HEK293T (cell line): Measurements from ENCODE around the gene RTN1.
A peak's percentile ranks its signal among the peaks of the same experiment; 100 is the strongest.

Experiments used
- CTCF ChIA-PET: fragments of 350-600 bp; formaldehyde crosslinking; extraction: SDS; loops from one replicate; lab custom pipeline; 2021; ENCODE audit warnings: antibody characterized with exemption, inconsistent platforms; lab: Yijun Ruan, JAX
- POLR2A ChIA-PET: fragments of 350-600 bp; formaldehyde crosslinking; extraction: SDS; loops from one replicate; lab custom pipeline; 2020; ENCODE audit warnings: antibody characterized with exemption, inconsistent platforms; lab: Yijun Ruan, JAX
- DNase-seq: peaks from one replicate; pipeline ENCODE4 v3.0.0; 2012; ENCODE audit warnings: mixed read lengths; ENCODE audit errors: extremely low spot score
- ARNT ChIP-seq: fragments of 450-650 bp; IDR thresholded peaks from 2 replicates; pipeline ENCODE4 v1.6.1; 2017; ENCODE audit warnings: mild to moderate bottlenecking
- BHLHE40 ChIP-seq: fragments of 450-650 bp; IDR thresholded peaks from 2 replicates; pipeline ENCODE4 v1.6.1; 2016; ENCODE audit warnings: mild to moderate bottlenecking, moderate library complexity, borderline replicate concordance
- CTBP1 ChIP-seq: fragments of 450-650 bp; IDR thresholded peaks from 2 replicates; pipeline ENCODE4 v1.6.1; 2016; ENCODE audit warnings: borderline replicate concordance
- ELF4 ChIP-seq: fragments of 450-650 bp; IDR thresholded peaks from 2 replicates; pipeline ENCODE4 v1.6.1; 2017; ENCODE audit warnings: antibody characterized with exemption
- FOXA1 ChIP-seq: fragments of 450-650 bp; IDR thresholded peaks from 2 replicates; pipeline ENCODE4 v1.6.1; 2016; ENCODE audit warnings: mild to moderate bottlenecking
- FOXK2 ChIP-seq: fragments of 450-650 bp; IDR thresholded peaks from 2 replicates; pipeline ENCODE4 v1.6.1; 2016; ENCODE audit warnings: mild to moderate bottlenecking
- FOXM1 ChIP-seq: fragments of 450-650 bp; IDR thresholded peaks from 2 replicates; pipeline ENCODE4 v1.6.1; 2017; ENCODE audit warnings: mild to moderate bottlenecking, borderline replicate concordance
- HDGF ChIP-seq: fragments of 450-650 bp; IDR thresholded peaks from 2 replicates; pipeline ENCODE4 v1.6.1; 2017; ENCODE audit warnings: antibody characterized with exemption, borderline replicate concordance
- L3MBTL2 ChIP-seq: fragments of 450-650 bp; conservative IDR thresholded peaks from 2 replicates; pipeline ENCODE4 v1.6.1; 2016; ENCODE audit warnings: mild to moderate bottlenecking
- LEF1 ChIP-seq: fragments of 450-650 bp; IDR thresholded peaks from 2 replicates; pipeline ENCODE4 v1.6.1; 2017; ENCODE audit warnings: mild to moderate bottlenecking, borderline replicate concordance
- NFRKB ChIP-seq: fragments of 450-650 bp; IDR thresholded peaks from 2 replicates; pipeline ENCODE4 v1.6.1; 2016; ENCODE audit warnings: mild to moderate bottlenecking, moderate library complexity
- PKNOX1 ChIP-seq: fragments of 450-650 bp; IDR thresholded peaks from 2 replicates; pipeline ENCODE4 v1.6.1; 2016
- SP1 ChIP-seq: fragments of 450-650 bp; IDR thresholded peaks from 2 replicates; pipeline ENCODE4 v1.6.1; 2017
- SUZ12 ChIP-seq: fragments of 450-650 bp; IDR thresholded peaks from 2 replicates; pipeline ENCODE4 v1.6.1; 2016; ENCODE audit warnings: mild to moderate bottlenecking
- TARDBP ChIP-seq: fragments of 450-650 bp; IDR thresholded peaks from 2 replicates; pipeline ENCODE4 v1.6.1; 2016
- ZNF384 ChIP-seq: fragments of 450-650 bp; IDR thresholded peaks from 2 replicates; pipeline ENCODE4 v1.6.1; 2016

RTN1 gene

GRCh38 chr14:59905188-59905587, 34.6 kb upstream of the RTN1 start:
- TF ChIP-seq ELF4, result no peak
- no peak for TF ChIP-seq SUZ12
- no peak for TF ChIP-seq CTBP1
- no peak for TF ChIP-seq NFRKB
- TF ChIP-seq ARNT, result no peak
- TF ChIP-seq BHLHE40, result no peak
- TF ChIP-seq HDGF, result no peak
- no peak for TF ChIP-seq LEF1
- TF ChIP-seq FOXK2, result no peak
- no peak for TF ChIP-seq L3MBTL2
- TF ChIP-seq PKNOX1, result no peak
- no peak for TF ChIP-seq TARDBP
- no peak for TF ChIP-seq FOXM1
- TF ChIP-seq SP1, result no peak
- no peak for TF ChIP-seq ZNF384
- no peak for TF ChIP-seq FOXA1
- ChIA-PET CTCF (interaction anchor here (0.6 kb wide), 1 partner anchor 122 kb away, joined by 3 read pairs; no protein-coding TSS in a partner anchor), POLR2A (no interaction called here)
- DNase-seq, result no peak

GRCh38 chr14:59904184-59904583, 33.6 kb upstream of the RTN1 start:
- ChIA-PET CTCF (no interaction called here), POLR2A (no interaction called here)
- TF ChIP-seq FOXM1 (no peak), SP1 (no peak), ELF4 (no peak), SUZ12 (no peak), ZNF384 (no peak), CTBP1 (no peak)
- no peak for DNase-seq

GRCh38 chr14:59900556-59900955, 30.0 kb upstream of the RTN1 start:
- DNase-seq, result no peak
- ChIA-PET POLR2A (no interaction called here), CTCF (no interaction called here)
- no peak for TF ChIP-seq CTBP1
- no peak for TF ChIP-seq FOXM1
- no peak for TF ChIP-seq ELF4
- no peak for TF ChIP-seq ZNF384
- no peak for TF ChIP-seq LEF1
- no peak for TF ChIP-seq PKNOX1
- no peak for TF ChIP-seq FOXK2
- no peak for TF ChIP-seq HDGF
- TF ChIP-seq L3MBTL2, result no peak
- TF ChIP-seq NFRKB, result no peak
- TF ChIP-seq ARNT, result no peak
- TF ChIP-seq SUZ12, result no peak
- TF ChIP-seq TARDBP, result no peak
- no peak for TF ChIP-seq SP1

GRCh38 chr14:59897757-59898383, 27.3 kb upstream of the RTN1 start:
- DNase-seq, result peak; percentile 58
- ChIA-PET POLR2A (interaction anchor here (0.7 kb wide), 1 partner anchor 351 kb away, joined by 3 read pairs; the partner anchor contains the start of gene PPM1A), CTCF (interaction anchor here (0.6 to 2.4 kb wide), 28 partner anchors 9 to 563 kb away, joined by 3 to 25 read pairs (median 4); partner anchors contain the start of genes CCDC175, LRRC9 and RTN1)
- peak; percentile 45; the same call in 1 of the 2 replicates for TF ChIP-seq PKNOX1
- TF ChIP-seq SUZ12, result no peak
- no peak for TF ChIP-seq ELF4

GRCh38 chr14:59895721-59896120, 25.1 kb upstream of the RTN1 start:
- TF ChIP-seq L3MBTL2 (no peak), TARDBP (no peak), HDGF (no peak), ELF4 (no peak), SP1 (no peak), ZNF384 (no peak), FOXK2 (no peak)
- no peak for DNase-seq
- CTCF ChIA-PET, result interaction anchor here (0.9 kb wide), 1 partner anchor 13 kb away, joined by 3 read pairs; no protein-coding TSS in a partner anchor

GRCh38 chr14:59890676-59891075, 20.1 kb upstream of the RTN1 start:
- ChIA-PET POLR2A (no interaction called here), CTCF (no interaction called here)
- TF ChIP-seq PKNOX1, result no peak
- TF ChIP-seq LEF1, result no peak
- no peak for TF ChIP-seq CTBP1
- no peak for TF ChIP-seq FOXM1
- no peak for TF ChIP-seq FOXA1
- no peak for TF ChIP-seq SUZ12
- TF ChIP-seq L3MBTL2, result no peak
- no peak for TF ChIP-seq ARNT
- no peak for TF ChIP-seq HDGF
- TF ChIP-seq SP1, result no peak
- no peak for TF ChIP-seq NFRKB
- TF ChIP-seq TARDBP, result no peak
- no peak for TF ChIP-seq BHLHE40
- TF ChIP-seq ELF4, result no peak
- no peak for TF ChIP-seq FOXK2
- no peak for TF ChIP-seq ZNF384
- DNase-seq, result no peak

More at GRCh38 chr14:59895721-59896120, 25.1 kb upstream of the RTN1 start:
- POLR2A ChIA-PET, result no interaction called here
